Upper lobe of left lung (tissue), 6 donors: ENCODE measurements around the gene OBSCN. TPM values are rescaled to one million over a fixed set of nuclear protein-coding genes. Genes with fewer than 3 reads are reported as not detected.

Experiments used
- ATAC-seq, 2 donors: fragments of 200-7000 bp; cut with Tn5 transposase; one replicate each; pipeline ENCODE4 v1.9.1; 2022; ENCODE audit warnings: mild to moderate bottlenecking in 2 of 2, moderate library complexity in 2 of 2; ENCODE audit not compliant: low FRiP score in 2 of 2
- DNase-seq, 2 donors: peaks; one replicate each; pipeline ENCODE4 v3.0.0-alpha.2; 2019 to 2020
- H3K27ac ChIP-seq, 4 donors: fragments of 200-600 bp; sonication (generic); one replicate each; pipeline ENCODE4 v1.5.1; 2016 to 2019
- H3K27me3 ChIP-seq, 4 donors: fragments of 200-600 bp; sonication (generic); one replicate each; pipeline ENCODE4 v1.5.1; 2017 to 2019
- H3K36me3 ChIP-seq, 4 donors: fragments of 200-600 bp; sonication (generic); one replicate each; pipeline ENCODE4 v1.5.1; 2016 to 2019
- H3K4me1 ChIP-seq, 4 donors: fragments of 200-600 bp; sonication (generic); one replicate each; pipeline ENCODE4 v1.5.1; 2018 to 2019
- H3K4me3 ChIP-seq, 4 donors: fragments of 200-600 bp; sonication (generic); one replicate each; pipeline ENCODE4 v1.5.1; 2017 to 2019; ENCODE audit warnings: mild to moderate bottlenecking in 2 of 4, moderate library complexity in 1 of 4
- H3K9me3 ChIP-seq, 4 donors: fragments of 200-600 bp; sonication (generic); one replicate each; pipeline ENCODE4 v1.5.1; 2018 to 2019
- CTCF ChIP-seq, 6 experiments: fragments of 450-650 bp in 4 of 6; fragments of 200-600 bp in 2 of 6; sonication (generic) in 2 of 6; IDR thresholded peaks; one replicate each; pipeline ENCODE4 v1.5.1; 2016 to 2019; ENCODE audit warnings: antibody characterized with exemption in 6 of 6
- EP300 ChIP-seq, 4 donors: sonication (generic); formaldehyde crosslinking; IDR thresholded peaks; one replicate each; pipeline ENCODE4 v1.5.1; 2017; ENCODE audit warnings: antibody characterized with exemption in 4 of 4, control low read depth in 2 of 4
- POLR2A ChIP-seq, 4 donors: fragments of 450-650 bp; IDR thresholded peaks; one replicate each; pipeline ENCODE4 v1.5.1; 2016 to 2017; ENCODE audit warnings: antibody characterized with exemption in 4 of 4, mild to moderate bottlenecking in 2 of 4
- POLR2AphosphoS5 ChIP-seq, 2 donors: sonication (generic); formaldehyde crosslinking; IDR thresholded peaks; one replicate each; pipeline ENCODE4 v1.5.1; 2017; ENCODE audit warnings: antibody characterized with exemption in 2 of 2
- WGBS, 2 donors: methylation state at CpG; one replicate each; pipeline ENCODE4 v1.1.5; 2017 to 2018; 5-methylcytosine and 5-hydroxymethylcytosine counted together
- total RNA-seq, 6 donors: library from RNA; depleted of rRNA in 4 of 6; stranded (reverse); fragments of >200 nt in 4 of 6; gene quantifications; one replicate each; pipeline versions ENCODE4 v1.1.0 to v1.2.1, GENCODE V29; 2016 to 2021
- donor health status: DM: no; HTN: no; CAD: no; lungs with moderate emphysema.
- donor health status: DM: no; HTN: yes; CAD: no; lungs with severe emphysema.

OBSCN gene
- total RNA-seq, 6 donors from 2014 or later = 15.7 to 160 (median 47.0) TPM

GRCh38 chr1:228317411-228317828 lies 109.6 kb downstream of the OBSCN start:
- peaks cover 0 to 15% (median 4%) of the 10 kb centered on the region in 4 donors for H3K9me3 ChIP-seq
- H3K27me3 ChIP-seq = no peaks in the 10 kb centered on the region
- H3K27ac ChIP-seq = no peak overlapping the region
- H3K4me3 ChIP-seq = no peak overlapping the region
- WGBS, 2 donors = 85% methylated on average over 14 of the region's 14 CpGs; no CpG with 5 or more reads in 1 of the 2 donors
- ATAC-seq (no peak), DNase-seq (peak; percentile 18 to 58)
- peaks cover 0 to 65% (median 43%) of the 10 kb centered on the region in 4 donors for H3K36me3 ChIP-seq
- no peaks in the 10 kb centered on the region for H3K4me1 ChIP-seq
- no peak for TF ChIP-seq EP300 (IDR thresholded peaks at IDR 0.05)
- no peak for TF ChIP-seq CTCF (IDR thresholded peaks at IDR 0.05)
- TF ChIP-seq POLR2A (IDR thresholded peaks at IDR 0.05) = no peak
- TF ChIP-seq POLR2AphosphoS5 (IDR thresholded peaks at IDR 0.05) = no peak

GRCh38 chr1:228317891-228318810 lies 110.3 kb downstream of the OBSCN start:
- Histone ChIP-seq H3K4me1 (no peaks in the 10 kb centered on the region), H3K36me3 (peaks cover 0 to 71% (median 44%) of the 10 kb centered on the region in 4 donors), H3K27ac (no peak overlapping the region), H3K9me3 (peaks cover 0 to 8% (median 0%) of the 10 kb centered on the region in 4 donors), H3K27me3 (no peaks in the 10 kb centered on the region), H3K4me3 (no peak overlapping the region)
- ATAC-seq (no peak), DNase-seq (peak; percentile 15 to 66)
- no peak for TF ChIP-seq CTCF (IDR thresholded peaks at IDR 0.05)
- TF ChIP-seq POLR2A (IDR thresholded peaks at IDR 0.05) = no peak
- TF ChIP-seq POLR2AphosphoS5 (IDR thresholded peaks at IDR 0.05) = no peak
- TF ChIP-seq EP300 (IDR thresholded peaks at IDR 0.05) = no peak
- 80 to 83% methylated on average over 1 to 16 of the region's 16 CpGs for WGBS, 2 donors

- Histone ChIP-seq H3K4me1 (no peaks in the 10 kb centered on the region), H3K4me3 (no peak overlapping the region), H3K36me3 (peaks cover 0 to 77% (median 51%) of the 10 kb centered on the region in 4 donors), H3K9me3 (peaks cover 0 to 1% (median 0%) of the 10 kb centered on the region in 4 donors), H3K27me3 (no peaks in the 10 kb centered on the region), H3K27ac (no peak overlapping the region)
- peak; percentile 18 to 77 for DNase-seq
- no peak for ATAC-seq
- 93 to 96% methylated on average over 12 to 15 of the region's 15 CpGs for WGBS, 2 donors
- TF ChIP-seq EP300 (IDR thresholded peaks at IDR 0.05) (no peak), POLR2AphosphoS5 (IDR thresholded peaks at IDR 0.05) (no peak), POLR2A (IDR thresholded peaks at IDR 0.05) (no peak), CTCF (IDR thresholded peaks at IDR 0.05) (no peak)
These were observed 111.0 kb downstream of the OBSCN start for GRCh38 chr1:228318823-228319241.

- DNase-seq = no peak
- TF ChIP-seq POLR2AphosphoS5 (IDR thresholded peaks at IDR 0.05) (no peak), CTCF (IDR thresholded peaks at IDR 0.05) (no peak), POLR2A (IDR thresholded peaks at IDR 0.05) (no peak), EP300 (IDR thresholded peaks at IDR 0.05) (no peak)
- no peak overlapping the region for H3K27ac ChIP-seq
- H3K27me3 ChIP-seq = no peaks in the 10 kb centered on the region
- 89% methylated on average over 4 of the region's 4 CpGs for WGBS, 2 donors
- peaks cover 0 to 83% (median 54%) of the 10 kb centered on the region in 4 donors for H3K36me3 ChIP-seq
- no peak for ATAC-seq
- H3K4me3 ChIP-seq = no peak overlapping the region
- no peaks in the 10 kb centered on the region for H3K9me3 ChIP-seq
- H3K4me1 ChIP-seq = no peaks in the 10 kb centered on the region
These were observed 111.7 kb downstream of the OBSCN start for GRCh38 chr1:228319352-228320088.
